AG04449 (cell line): ENCODE measurements around the gene HIGD1A.

ENCODE experiments used
- CTCF ChIA-PET: fragments of 350-600 bp; formaldehyde crosslinking; extraction: SDS; loops from one replicate; lab custom pipeline; 2021; ENCODE audit warnings: antibody characterized with exemption; lab: Yijun Ruan, JAX
- POLR2A ChIA-PET: fragments of 400-600, 350-600 bp; formaldehyde crosslinking; extraction: SDS; loops from one replicate; lab custom pipeline; 2020; ENCODE audit warnings: antibody characterized with exemption, inconsistent platforms; lab: Yijun Ruan, JAX
- DNase-seq: peaks from one replicate; pipeline ENCODE4 v3.0.0-alpha.2; 2010; ENCODE audit warnings: low read depth, low spot score
- H3K4me3 ChIP-seq: 2 replicates; pipeline ENCODE4 v1.5.1; 2011; ENCODE audit warnings: low read depth, mild to moderate bottlenecking, control low read depth, low read length
- TF ChIP-seq, protein P1 (sequence below): IDR thresholded peaks from one replicate; pipeline ENCODE4 v1.5.1; 2011; ENCODE audit warnings: mild to moderate bottlenecking, moderate library complexity, low read length, control low read depth, inconsistent platforms; ENCODE audit not compliant: insufficient read depth; ENCODE audit errors: missing control alignments

HIGD1A gene

DNA sequence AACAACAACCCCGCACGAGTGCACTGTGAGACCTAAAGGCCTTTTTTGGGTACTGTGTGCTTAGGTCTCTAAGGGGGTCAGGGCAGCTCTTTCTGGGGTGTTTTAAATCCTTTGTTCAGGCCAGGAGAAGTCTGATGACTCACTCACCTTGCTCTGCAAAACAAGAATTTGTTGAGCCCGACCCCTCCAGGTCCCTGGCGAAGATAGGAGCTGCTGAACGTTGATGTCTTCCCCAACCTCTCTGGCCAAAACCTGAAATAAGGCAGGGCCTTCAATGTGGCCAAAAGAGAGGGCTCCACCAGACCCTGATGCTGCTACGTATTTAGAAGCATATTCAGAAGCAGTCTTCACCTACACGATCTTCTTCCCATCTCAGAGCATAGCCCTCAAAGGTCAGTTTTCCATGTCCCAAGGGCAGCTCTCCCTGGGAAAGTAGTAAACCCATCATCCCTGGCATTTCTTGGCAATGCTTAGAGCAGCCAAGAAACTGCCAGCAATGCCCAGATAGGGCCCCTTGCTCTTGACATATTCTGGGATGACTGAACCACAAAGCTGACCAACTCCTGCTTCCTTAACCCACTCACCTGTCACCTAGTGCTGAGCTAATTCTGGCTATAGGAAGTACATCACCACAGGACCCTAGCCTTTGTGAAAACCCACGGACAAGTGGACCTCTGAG lies 58.4 kb downstream of the HIGD1A start:
- DNase-seq, result no peak
- CTCF ChIA-PET, result interaction anchor here (0.6 to 7.8 kb wide), 21 partner anchors 10 to 499 kb away, joined by 3 to 67 read pairs (median 4); partner anchors contain the start of genes NKTR and ZBTB47

DNA sequence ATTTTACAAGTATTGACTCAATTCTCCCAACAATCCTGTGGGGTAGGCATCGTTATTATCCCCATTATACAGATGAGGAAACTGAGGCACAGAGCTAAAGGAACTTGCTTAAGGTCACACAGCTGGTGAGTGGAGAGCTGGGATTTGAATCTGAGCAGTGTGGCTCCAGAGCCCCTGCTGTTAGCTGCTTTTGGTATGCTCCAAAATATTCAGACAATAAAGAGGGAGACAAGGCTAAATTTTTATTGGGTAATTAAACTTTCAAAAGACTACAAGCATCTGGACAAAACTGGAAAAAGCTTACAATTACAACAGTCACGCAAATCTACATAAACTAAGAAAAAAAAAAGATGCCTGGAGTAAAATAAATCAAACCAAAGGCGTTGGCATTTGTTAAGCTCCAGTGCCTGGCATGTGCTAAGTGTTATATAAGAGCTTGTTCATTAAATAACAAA lies 59.0 kb downstream of the HIGD1A start:
- CTCF ChIA-PET, result interaction anchor here (0.6 to 7.8 kb wide), 22 partner anchors 11 to 498 kb away, joined by 3 to 67 read pairs (median 4); partner anchors contain the start of genes NKTR and ZBTB47
- no peak for DNase-seq
- TF ChIP-seq, protein P1, sequence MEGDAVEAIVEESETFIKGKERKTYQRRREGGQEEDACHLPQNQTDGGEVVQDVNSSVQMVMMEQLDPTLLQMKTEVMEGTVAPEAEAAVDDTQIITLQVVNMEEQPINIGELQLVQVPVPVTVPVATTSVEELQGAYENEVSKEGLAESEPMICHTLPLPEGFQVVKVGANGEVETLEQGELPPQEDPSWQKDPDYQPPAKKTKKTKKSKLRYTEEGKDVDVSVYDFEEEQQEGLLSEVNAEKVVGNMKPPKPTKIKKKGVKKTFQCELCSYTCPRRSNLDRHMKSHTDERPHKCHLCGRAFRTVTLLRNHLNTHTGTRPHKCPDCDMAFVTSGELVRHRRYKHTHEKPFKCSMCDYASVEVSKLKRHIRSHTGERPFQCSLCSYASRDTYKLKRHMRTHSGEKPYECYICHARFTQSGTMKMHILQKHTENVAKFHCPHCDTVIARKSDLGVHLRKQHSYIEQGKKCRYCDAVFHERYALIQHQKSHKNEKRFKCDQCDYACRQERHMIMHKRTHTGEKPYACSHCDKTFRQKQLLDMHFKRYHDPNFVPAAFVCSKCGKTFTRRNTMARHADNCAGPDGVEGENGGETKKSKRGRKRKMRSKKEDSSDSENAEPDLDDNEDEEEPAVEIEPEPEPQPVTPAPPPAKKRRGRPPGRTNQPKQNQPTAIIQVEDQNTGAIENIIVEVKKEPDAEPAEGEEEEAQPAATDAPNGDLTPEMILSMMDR, result no peak
- H3K4me3 ChIP-seq, result no peak overlapping the region
- POLR2A ChIA-PET, result interaction anchor here (1.2 kb wide), 1 partner anchor 93 kb away, joined by 3 read pairs; no protein-coding TSS in a partner anchor

More for the DNA sequence above, 58.4 kb downstream of the HIGD1A start:
- H3K4me3 ChIP-seq, result no peak overlapping the region
- TF ChIP-seq, protein P1, result no peak
- POLR2A ChIA-PET, result interaction anchor here (1.2 kb wide), 1 partner anchor 94 kb away, joined by 3 read pairs; no protein-coding TSS in a partner anchor

DNA sequence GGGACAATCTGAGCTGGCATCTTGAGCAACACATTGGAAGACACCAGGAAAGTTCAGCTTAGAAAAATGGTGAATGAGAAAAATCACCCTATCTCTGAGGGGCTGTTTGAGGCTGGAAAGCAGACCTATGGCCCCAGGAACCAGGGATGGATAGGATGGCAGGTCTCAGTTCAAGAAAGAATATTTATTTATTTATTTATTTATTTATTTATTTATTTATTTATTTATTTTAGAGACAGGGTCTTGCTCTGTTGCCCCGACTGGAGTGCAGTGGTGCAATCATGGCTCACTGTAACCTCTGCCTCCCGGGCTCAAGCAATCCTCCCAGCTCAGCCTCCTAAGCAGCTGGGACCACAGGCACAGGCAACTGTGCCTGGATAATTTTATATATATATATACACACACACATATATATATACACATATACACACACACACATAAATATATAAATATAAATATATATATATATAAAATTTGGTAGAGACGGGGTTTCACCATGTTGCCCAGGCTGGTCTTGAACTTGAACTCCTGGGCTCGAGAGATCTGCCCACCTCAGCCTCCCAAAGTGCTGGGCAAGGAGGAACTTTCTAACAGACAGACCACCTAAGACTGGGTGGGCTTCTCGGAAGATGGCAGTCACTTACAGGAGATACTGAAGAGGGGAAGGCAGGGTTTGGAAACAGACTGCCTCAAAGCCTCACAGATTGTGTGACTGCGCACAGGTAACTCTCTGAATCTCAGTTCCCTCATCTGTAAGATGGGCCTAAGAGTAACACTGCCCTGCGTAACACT lies 60.9 kb downstream of the HIGD1A start:
- DNase-seq, result no peak
- ChIA-PET POLR2A (no interaction called here), CTCF (interaction anchor here (0.6 to 7.8 kb wide), 15 partner anchors 9 to 171 kb away, joined by 3 to 67 read pairs (median 5); partner anchors contain the start of genes NKTR and ZBTB47)
- TF ChIP-seq, protein P1, result no peak
- H3K4me3 ChIP-seq, result no peak overlapping the region

DNA sequence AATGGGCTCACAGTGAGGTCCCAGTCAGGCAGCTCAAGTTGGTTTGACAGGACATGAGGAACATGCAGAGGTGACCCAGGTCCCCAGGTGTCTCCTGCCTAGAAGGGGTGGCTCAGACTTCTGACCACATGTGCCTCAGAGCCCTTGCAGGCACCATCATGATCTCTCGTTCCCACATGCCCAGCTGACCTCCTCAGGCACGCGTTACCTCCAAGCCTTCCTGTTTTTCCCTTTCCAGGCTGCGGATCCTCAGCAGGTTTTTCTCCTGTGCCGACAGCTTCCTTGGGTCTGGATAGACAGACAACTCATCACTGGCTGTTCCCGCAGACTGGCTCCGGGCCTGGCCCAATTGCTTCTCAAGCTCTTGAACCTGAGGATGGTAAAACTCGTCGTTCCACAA lies 61.6 kb downstream of the HIGD1A start:
- CTCF ChIA-PET, result interaction anchor here (0.6 to 7.8 kb wide), 8 partner anchors 9 to 91 kb away, joined by 3 to 67 read pairs (median 4); partner anchors contain the start of gene ZBTB47
- POLR2A ChIA-PET, result no interaction called here
- no peak overlapping the region for H3K4me3 ChIP-seq
- TF ChIP-seq, protein P1, result no peak
- no peak for DNase-seq

DNA sequence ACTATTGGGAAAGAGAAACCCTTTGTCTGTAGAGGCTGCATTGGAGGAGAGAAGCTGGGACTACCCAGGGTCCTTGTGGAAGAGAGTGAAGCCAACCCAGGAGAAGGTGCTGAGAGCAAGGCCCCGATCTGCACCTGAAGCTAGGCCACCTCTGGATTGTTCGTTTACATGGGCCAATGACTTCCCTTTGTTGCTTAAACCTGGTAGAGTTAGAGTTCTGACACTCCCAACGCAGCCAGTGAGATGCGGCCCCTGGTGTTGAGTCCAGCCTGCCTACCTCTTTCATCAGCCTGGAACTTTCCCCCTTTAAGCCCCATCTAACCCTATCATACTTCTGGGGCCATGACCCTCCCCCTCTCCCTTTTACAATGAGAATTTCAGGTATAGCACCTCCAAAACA lies 62.0 kb downstream of the HIGD1A start:
- DNase-seq, result no peak
- H3K4me3 ChIP-seq, result no peak overlapping the region
- TF ChIP-seq, protein P1, result no peak
- CTCF ChIA-PET, result interaction anchor here (0.8 to 7.8 kb wide), 8 partner anchors 10 to 195 kb away, joined by 3 to 67 read pairs (median 4); partner anchors contain the start of gene ZBTB47
- POLR2A ChIA-PET, result no interaction called here
